Lower leg skin (tissue), 4 donors: ENCODE results near the gene TDRD1. TPM values are rescaled to one million over a fixed set of nuclear protein-coding genes. Genes with fewer than 3 reads are reported as not detected.
"Not testable (repeated sequence)": the region's sequence is repeated elsewhere in the genome, so short reads cannot be mapped to it uniquely, and the experiment has no call there.

Experiments used
- DNase-seq, 2 donors: peaks; one replicate each; pipeline ENCODE4 v3.0.0-alpha.2; 2019; ENCODE audit warnings: low spot score in 2 of 2
- H3K4me3 ChIP-seq: fragments of 200-600 bp; sonication (generic); 2 replicates; pipeline ENCODE4 v1.5.1; 2017; ENCODE audit warnings: mild to moderate bottlenecking, low read depth; ENCODE audit not compliant: poor library complexity, severe bottlenecking
- POLR2A ChIP-seq, 2 donors: fragments of 450-650 bp; IDR thresholded peaks; one replicate each; pipeline ENCODE4 v1.6.1; 2016 to 2017; ENCODE audit warnings: antibody characterized with exemption in 2 of 2, mild to moderate bottlenecking in 1 of 2, moderate library complexity in 1 of 2
- WGBS, 2 donors: methylation state at CpG; one replicate each; pipeline ENCODE4 v1.1.5; 2018; 5-methylcytosine and 5-hydroxymethylcytosine counted together
- intact Hi-C: fragments of 100-400 bp; cut with DNase I; formaldehyde crosslinking; loops from one replicate; pipeline ENCODE4 v1.15.0; 2023; ENCODE audit warnings: low total_unique reads
- total RNA-seq, 4 donors: library from RNA; depleted of rRNA; stranded (reverse); fragments of >200 nt; gene quantifications; one replicate each; pipeline ENCODE4 v1.1.0, GENCODE V29; 2016
- TF ChIP-seq, protein P1 (sequence below), 3 donors: fragments of 450-650 bp; IDR thresholded peaks; one replicate each; pipeline ENCODE4 v1.5.1; 2016; ENCODE audit warnings: antibody characterized with exemption in 3 of 3, mild to moderate bottlenecking in 3 of 3, moderate library complexity in 2 of 3

TDRD1 gene, protein sequence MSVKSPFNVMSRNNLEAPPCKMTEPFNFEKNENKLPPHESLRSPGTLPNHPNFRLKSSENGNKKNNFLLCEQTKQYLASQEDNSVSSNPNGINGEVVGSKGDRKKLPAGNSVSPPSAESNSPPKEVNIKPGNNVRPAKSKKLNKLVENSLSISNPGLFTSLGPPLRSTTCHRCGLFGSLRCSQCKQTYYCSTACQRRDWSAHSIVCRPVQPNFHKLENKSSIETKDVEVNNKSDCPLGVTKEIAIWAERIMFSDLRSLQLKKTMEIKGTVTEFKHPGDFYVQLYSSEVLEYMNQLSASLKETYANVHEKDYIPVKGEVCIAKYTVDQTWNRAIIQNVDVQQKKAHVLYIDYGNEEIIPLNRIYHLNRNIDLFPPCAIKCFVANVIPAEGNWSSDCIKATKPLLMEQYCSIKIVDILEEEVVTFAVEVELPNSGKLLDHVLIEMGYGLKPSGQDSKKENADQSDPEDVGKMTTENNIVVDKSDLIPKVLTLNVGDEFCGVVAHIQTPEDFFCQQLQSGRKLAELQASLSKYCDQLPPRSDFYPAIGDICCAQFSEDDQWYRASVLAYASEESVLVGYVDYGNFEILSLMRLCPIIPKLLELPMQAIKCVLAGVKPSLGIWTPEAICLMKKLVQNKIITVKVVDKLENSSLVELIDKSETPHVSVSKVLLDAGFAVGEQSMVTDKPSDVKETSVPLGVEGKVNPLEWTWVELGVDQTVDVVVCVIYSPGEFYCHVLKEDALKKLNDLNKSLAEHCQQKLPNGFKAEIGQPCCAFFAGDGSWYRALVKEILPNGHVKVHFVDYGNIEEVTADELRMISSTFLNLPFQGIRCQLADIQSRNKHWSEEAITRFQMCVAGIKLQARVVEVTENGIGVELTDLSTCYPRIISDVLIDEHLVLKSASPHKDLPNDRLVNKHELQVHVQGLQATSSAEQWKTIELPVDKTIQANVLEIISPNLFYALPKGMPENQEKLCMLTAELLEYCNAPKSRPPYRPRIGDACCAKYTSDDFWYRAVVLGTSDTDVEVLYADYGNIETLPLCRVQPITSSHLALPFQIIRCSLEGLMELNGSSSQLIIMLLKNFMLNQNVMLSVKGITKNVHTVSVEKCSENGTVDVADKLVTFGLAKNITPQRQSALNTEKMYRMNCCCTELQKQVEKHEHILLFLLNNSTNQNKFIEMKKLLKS
- total RNA-seq = under 1 TPM; 0.10 to 0.34 (median 0.14) TPM

DNA sequence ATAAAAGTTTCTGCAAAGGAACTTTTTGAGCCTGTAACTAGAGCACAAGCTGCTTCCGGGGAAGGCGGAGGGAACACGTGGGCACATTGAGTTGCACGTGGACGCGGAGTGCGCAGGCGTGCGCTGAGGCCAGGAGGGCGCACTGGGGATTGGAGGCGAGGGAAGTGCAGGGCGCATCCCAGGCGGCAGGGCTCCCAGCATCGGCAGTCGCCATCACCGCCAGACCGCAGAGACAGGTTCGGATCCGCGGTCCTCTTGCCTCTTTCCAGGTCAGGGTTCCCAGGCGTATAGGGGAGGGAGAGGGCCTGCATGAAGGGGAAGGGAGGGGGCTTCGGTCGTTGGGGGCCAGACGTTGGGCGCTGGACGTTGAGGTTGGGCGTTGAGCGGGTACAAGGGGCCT is at the start of gene TDRD1:
Gene TDRD1 (plus strand): TSS at position 206 of the 400 bp plus-strand sequence. CDS start 8,479 bp downstream, outside the sequence.
- 84 to 86% methylated on average over 28 of the region's 28 CpGs for WGBS, 2 donors
- no peak within 1 kb of the TSS for H3K4me3 ChIP-seq
- intact Hi-C loops = no loop called here
- TF ChIP-seq, protein P1, sequence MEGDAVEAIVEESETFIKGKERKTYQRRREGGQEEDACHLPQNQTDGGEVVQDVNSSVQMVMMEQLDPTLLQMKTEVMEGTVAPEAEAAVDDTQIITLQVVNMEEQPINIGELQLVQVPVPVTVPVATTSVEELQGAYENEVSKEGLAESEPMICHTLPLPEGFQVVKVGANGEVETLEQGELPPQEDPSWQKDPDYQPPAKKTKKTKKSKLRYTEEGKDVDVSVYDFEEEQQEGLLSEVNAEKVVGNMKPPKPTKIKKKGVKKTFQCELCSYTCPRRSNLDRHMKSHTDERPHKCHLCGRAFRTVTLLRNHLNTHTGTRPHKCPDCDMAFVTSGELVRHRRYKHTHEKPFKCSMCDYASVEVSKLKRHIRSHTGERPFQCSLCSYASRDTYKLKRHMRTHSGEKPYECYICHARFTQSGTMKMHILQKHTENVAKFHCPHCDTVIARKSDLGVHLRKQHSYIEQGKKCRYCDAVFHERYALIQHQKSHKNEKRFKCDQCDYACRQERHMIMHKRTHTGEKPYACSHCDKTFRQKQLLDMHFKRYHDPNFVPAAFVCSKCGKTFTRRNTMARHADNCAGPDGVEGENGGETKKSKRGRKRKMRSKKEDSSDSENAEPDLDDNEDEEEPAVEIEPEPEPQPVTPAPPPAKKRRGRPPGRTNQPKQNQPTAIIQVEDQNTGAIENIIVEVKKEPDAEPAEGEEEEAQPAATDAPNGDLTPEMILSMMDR (IDR thresholded peaks at IDR 0.05) = no peak
- no peak for TF ChIP-seq POLR2A (IDR thresholded peaks at IDR 0.05)
- DNase-seq = no peak

DNA sequence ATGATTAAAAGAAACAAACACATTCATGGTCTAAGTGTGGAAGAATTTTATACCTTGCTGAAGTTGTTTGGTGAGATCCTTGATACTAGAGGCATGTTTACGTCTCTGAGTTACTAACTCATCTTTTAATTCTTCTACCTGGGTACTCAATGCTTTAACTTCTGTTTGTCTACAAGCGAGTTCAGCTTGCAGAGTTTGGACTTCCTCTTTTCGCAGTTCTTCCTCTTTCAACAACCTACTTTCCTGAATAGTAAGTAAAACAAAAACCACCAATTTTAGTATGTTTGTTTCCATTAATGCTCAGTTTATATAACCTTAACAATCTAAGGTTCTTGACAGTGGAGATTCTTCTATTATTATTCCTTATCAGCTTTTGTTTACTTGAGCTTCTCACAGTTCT is 48.1 kb upstream of the TDRD1 start:
- TF ChIP-seq, protein P1 (IDR thresholded peaks at IDR 0.05) = no peak
- TF ChIP-seq POLR2A (IDR thresholded peaks at IDR 0.05) = no peak
- DNase-seq = no peak
- intact Hi-C loops = no loop called here
- 86 to 87% methylated on average over 3 of the region's 3 CpGs for WGBS, 2 donors
- H3K4me3 ChIP-seq = no peak overlapping the region

- WGBS, 2 donors = 77 to 79% methylated on average over 2 of the region's 2 CpGs
- intact Hi-C loops = no loop called here
- TF ChIP-seq, protein P1 (IDR thresholded peaks at IDR 0.05) = no peak
- no peak for TF ChIP-seq POLR2A (IDR thresholded peaks at IDR 0.05)
- no peak for DNase-seq
- H3K4me3 ChIP-seq = no peak overlapping the region
These were observed 43.7 kb upstream of the TDRD1 start for GRCh38 chr10:114135476-114135875.

GRCh38 chr10:114138581-114138980 is 40.6 kb upstream of the TDRD1 start:
- WGBS, 2 donors = 80 to 86% methylated on average over 3 of the region's 3 CpGs

GRCh38 chr10:114140036-114140435 is 39.1 kb upstream of the TDRD1 start:
- intact Hi-C loops = no loop called here
- WGBS, 2 donors = 91 to 95% methylated on average over 1 of the region's 1 CpG
- H3K4me3 ChIP-seq = no peak overlapping the region
- TF ChIP-seq POLR2A (IDR thresholded peaks at IDR 0.05) = no peak
- TF ChIP-seq, protein P1 (IDR thresholded peaks at IDR 0.05) = no peak
- DNase-seq = no peak

More at GRCh38 chr10:114138581-114138980, 40.6 kb upstream of the TDRD1 start:
- DNase-seq = no peak
- TF ChIP-seq, protein P1 (IDR thresholded peaks at IDR 0.05) = no peak
- no peak for TF ChIP-seq POLR2A (IDR thresholded peaks at IDR 0.05)
- intact Hi-C loops = no loop called here
- no peak overlapping the region for H3K4me3 ChIP-seq

GRCh38 chr10:114140827-114141226 is 38.3 kb upstream of the TDRD1 start:
- H3K4me3 ChIP-seq, intact Hi-C loops, DNase-seq: not testable (repeated sequence)
- WGBS, 2 donors = 89 to 91% methylated on average over 2 of the region's 2 CpGs
